DND-41 (cell line): ENCODE measurements around the gene RBM6.
"Not testable (repeated sequence)": the region's sequence is repeated elsewhere in the genome, so short reads cannot be mapped to it uniquely, and the experiment has no call there.

ENCODE experiments used
- ATAC-seq: fragments of 200-7000 bp; cut with Tn5 transposase; 3 replicates; pipeline ENCODE4 v1.9.1; 2021; ENCODE audit warnings: low read depth; ENCODE audit not compliant: insufficient read depth
- DNase-seq: peaks from one replicate; pipeline ENCODE4 v3.0.0-alpha.2; 2020
- H2AFZ ChIP-seq: 2 replicates; pipeline ENCODE4 v1.6.0; 2012; ENCODE audit warnings: low read depth, low read length
- H3K27ac ChIP-seq: 2 replicates; pipeline ENCODE4 v1.5.1; 2012; ENCODE audit warnings: low read length, inconsistent platforms
- H3K27me3 ChIP-seq: fragments of 200-600 bp; sonication (generic); 2 replicates; pipeline ENCODE4 v1.6.0; 2012; ENCODE audit warnings: low read length, mild to moderate bottlenecking, inconsistent platforms; ENCODE audit not compliant: insufficient read depth, poor library complexity
- H3K36me3 ChIP-seq: 2 replicates; pipeline ENCODE4 v1.5.1; 2012; ENCODE audit warnings: low read length, inconsistent platforms; ENCODE audit not compliant: insufficient read depth
- H3K4me1 ChIP-seq: 2 replicates; pipeline ENCODE4 v1.5.1; 2012; ENCODE audit warnings: mild to moderate bottlenecking, low read length; ENCODE audit not compliant: insufficient read depth
- H3K4me2 ChIP-seq: 2 replicates; pipeline ENCODE4 v1.6.0; 2012; ENCODE audit warnings: mild to moderate bottlenecking, moderate library complexity, low read length, inconsistent platforms; ENCODE audit not compliant: insufficient read depth
- H3K4me3 ChIP-seq, 2 experiments: fragments of 200-600 bp in 1 of 2; shearing (Covaris generic) in 1 of 2; 2 replicates each; pipeline ENCODE4 v1.5.1; 2012 to 2016; ENCODE audit warnings: inconsistent platforms in 2 of 2, low read length in 2 of 2, mild to moderate bottlenecking in 2 of 2, low read depth in 1 of 2, moderate library complexity in 1 of 2
- H3K79me2 ChIP-seq: 2 replicates; pipeline ENCODE4 v1.6.0; 2012; ENCODE audit warnings: low read length, inconsistent platforms; ENCODE audit not compliant: insufficient read depth
- H3K9ac ChIP-seq: 2 replicates; pipeline ENCODE4 v1.6.0; 2012; ENCODE audit warnings: low read depth, mild to moderate bottlenecking, inconsistent platforms, low read length, moderate library complexity
- H3K9me3 ChIP-seq: 2 replicates; pipeline ENCODE4 v1.5.1; 2012; ENCODE audit warnings: low read length, moderate library complexity, mild to moderate bottlenecking, inconsistent platforms; ENCODE audit not compliant: insufficient read depth, severe bottlenecking
- H4K20me1 ChIP-seq: 2 replicates; pipeline ENCODE4 v1.6.0; 2012; ENCODE audit warnings: low read length; ENCODE audit not compliant: insufficient read depth
- CTCF ChIP-seq: IDR thresholded peaks from 2 replicates; pipeline ENCODE4 v1.5.1; 2012; ENCODE audit warnings: borderline replicate concordance, low read length, moderate library complexity, mild to moderate bottlenecking; ENCODE audit not compliant: poor library complexity, severe bottlenecking; ENCODE audit errors: extremely low read depth
- EZH2 ChIP-seq: IDR thresholded peaks from 3 replicates; pipeline ENCODE4 v1.6.1; 2012; ENCODE audit warnings: borderline replicate concordance, low read depth, mild to moderate bottlenecking, moderate library complexity, low read length, inconsistent platforms; ENCODE audit not compliant: severe bottlenecking

Gene RBM6

DNA sequence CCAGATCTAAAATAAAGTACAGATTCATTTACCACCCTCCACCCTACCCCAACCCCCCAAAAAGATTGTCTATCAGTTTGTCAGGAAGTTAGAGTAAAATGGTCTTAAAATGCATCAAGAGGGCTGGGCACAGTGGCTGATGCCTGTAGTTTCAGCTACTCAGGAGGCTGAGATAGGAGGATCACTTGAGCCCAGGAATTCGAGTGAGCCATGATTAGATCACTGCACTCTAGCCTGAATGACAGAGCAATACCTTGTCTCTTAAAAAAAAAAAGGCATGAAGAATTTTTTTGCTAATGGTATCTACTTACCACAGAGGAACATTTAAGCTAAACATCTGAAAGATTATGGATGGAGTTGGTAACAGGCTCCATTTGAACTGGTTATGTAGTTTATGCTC, 71.0 kb downstream of the RBM6 start:
- no peak overlapping the region for H3K4me3 ChIP-seq
- H3K79me2 ChIP-seq: peaks cover 35% of the 10 kb centered on the region; the same call in 1 of the 2 replicates
- no peak overlapping the region for H2AFZ ChIP-seq
- no peak overlapping the region for H3K27ac ChIP-seq
- H3K4me2 ChIP-seq: no peak overlapping the region
- no peaks in the 10 kb centered on the region for H3K9me3 ChIP-seq
- H4K20me1 ChIP-seq: peaks cover 13% of the 10 kb centered on the region; the same call in 1 of the 2 replicates
- TF ChIP-seq EZH2: no peak
- no peak for TF ChIP-seq CTCF
- DNase-seq (no peak), ATAC-seq (no peak)
- H3K27me3 ChIP-seq: no peaks in the 10 kb centered on the region
- H3K9ac ChIP-seq: no peak overlapping the region
- H3K36me3 ChIP-seq: peaks cover 46% of the 10 kb centered on the region
- no peaks in the 10 kb centered on the region for H3K4me1 ChIP-seq

GRCh38 chr3:50015918-50016317, 76.0 kb downstream of the RBM6 start:
- ATAC-seq (no peak), DNase-seq (no peak)
- Histone ChIP-seq H3K4me1 (no peaks in the 10 kb centered on the region), H3K27me3 (no peaks in the 10 kb centered on the region), H3K27ac (no peak overlapping the region), H3K36me3 (peaks cover 58% of the 10 kb centered on the region), H3K4me3 (no peak overlapping the region), H3K9me3 (no peaks in the 10 kb centered on the region), H3K79me2 (peaks cover 37% of the 10 kb centered on the region), H3K9ac (no peak overlapping the region), H4K20me1 (peaks cover 13% of the 10 kb centered on the region; the same call in 1 of the 2 replicates), H2AFZ (no peak overlapping the region), H3K4me2 (no peak overlapping the region)
- TF ChIP-seq CTCF: no peak
- TF ChIP-seq EZH2: no peak

GRCh38 chr3:50028346-50028745, 88.4 kb downstream of the RBM6 start:
- Histone ChIP-seq H3K9me3 (no peaks in the 10 kb centered on the region), H3K79me2 (peaks cover 16% of the 10 kb centered on the region), H2AFZ (no peak overlapping the region), H3K36me3 (peaks cover 24% of the 10 kb centered on the region; the same call in 1 of the 2 replicates), H3K4me1 (no peaks in the 10 kb centered on the region), H3K4me3 (no peak overlapping the region), H3K27me3 (no peaks in the 10 kb centered on the region), H3K4me2 (no peak overlapping the region), H3K9ac (no peak overlapping the region), H3K27ac (no peak overlapping the region), H4K20me1 (0 out of 2 replicates have a peak, but pooled peaks cover 6% of the 10 kb centered on the region)
- no peak for DNase-seq
- TF ChIP-seq CTCF: no peak
- TF ChIP-seq EZH2: no peak
- ATAC-seq: no peak

DNA sequence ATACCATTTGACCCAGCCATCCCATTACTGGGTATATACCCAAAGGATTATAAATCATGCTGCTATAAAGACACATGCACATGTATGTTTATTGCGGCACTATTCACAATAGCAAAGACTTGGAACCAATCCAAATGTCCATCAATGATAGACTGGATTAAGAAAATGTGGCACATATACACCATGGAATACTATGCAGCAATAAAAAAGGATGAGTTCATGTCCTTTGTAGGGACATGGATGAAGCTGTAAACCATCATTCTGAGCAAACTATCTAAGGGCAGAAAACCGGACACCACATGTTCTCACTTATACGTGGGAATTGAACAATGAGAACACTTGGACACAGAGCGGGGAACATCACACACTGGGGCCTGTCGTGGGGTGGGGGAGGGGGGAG, 91.3 kb downstream of the RBM6 start:
- not testable (repeated sequence) for H3K9ac ChIP-seq, H2AFZ ChIP-seq, H3K4me2 ChIP-seq, H4K20me1 ChIP-seq, ATAC-seq, DNase-seq, H3K27me3 ChIP-seq, H3K4me1 ChIP-seq, H3K27ac ChIP-seq, H3K4me3 ChIP-seq, H3K9me3 ChIP-seq
- Histone ChIP-seq H3K36me3 (peaks cover 19% of the 10 kb centered on the region), H3K79me2 (peaks cover 16% of the 10 kb centered on the region)
